CMK (cell line): Measurements from ENCODE around the gene KCNRG.
"Not testable (repeated sequence)": the region's sequence is repeated elsewhere in the genome, so short reads cannot be mapped to it uniquely, and the experiment has no call there.

Source experiments
- DNase-seq: peaks from one replicate; pipeline ENCODE4 v3.0.0-alpha.2; 2010; ENCODE audit warnings: low read depth

Gene KCNRG

GRCh38 chr13:50011461-50011860 is 3.8 kb upstream of the KCNRG start:
- DNase-seq: no peak

GRCh38 chr13:50012396-50013169 is 2.7 kb upstream of the KCNRG start:
- no peak for DNase-seq

- no peak for DNase-seq
Measured at GRCh38 chr13:50014386-50014785, 858 bp upstream of the KCNRG start.

GRCh38 chr13:50015750-50016149 is 506 bp downstream of the KCNRG start:
- no peak for DNase-seq

- DNase-seq: no peak
Measured at GRCh38 chr13:50016444-50016843, 1.2 kb downstream of the KCNRG start.

GRCh38 chr13:50017819-50018218 is 2.6 kb downstream of the KCNRG start:
- no peak for DNase-seq

- DNase-seq: no peak
Measured at GRCh38 chr13:50025436-50025835, 10.2 kb downstream of the KCNRG start.

GRCh38 chr13:50026788-50027473 is 11.7 kb downstream of the KCNRG start:
- no peak for DNase-seq

- no peak for DNase-seq
Measured at GRCh38 chr13:50030315-50030714, 15.1 kb downstream of the KCNRG start.

- no peak for DNase-seq
Measured at GRCh38 chr13:50033725-50034124, 18.5 kb downstream of the KCNRG start.

- DNase-seq: no peak
Measured at GRCh38 chr13:50037788-50038187, 22.5 kb downstream of the KCNRG start.

GRCh38 chr13:50038266-50038665 is 23.0 kb downstream of the KCNRG start:
- no peak for DNase-seq

GRCh38 chr13:50052478-50052877 is 37.2 kb downstream of the KCNRG start:
- no peak for DNase-seq

- DNase-seq: no peak
Measured at GRCh38 chr13:50053844-50054243, 38.6 kb downstream of the KCNRG start.

- no peak for DNase-seq
Measured at GRCh38 chr13:50055454-50055853, 40.2 kb downstream of the KCNRG start.

GRCh38 chr13:50060718-50061117 is 45.5 kb downstream of the KCNRG start:
- no peak for DNase-seq

GRCh38 chr13:50062336-50062735 is 47.1 kb downstream of the KCNRG start:
- DNase-seq: not testable (repeated sequence)

- DNase-seq: no peak
Measured at GRCh38 chr13:50065712-50066111, 50.5 kb downstream of the KCNRG start.

- DNase-seq: no peak
Measured at GRCh38 chr13:50068508-50068907, 53.3 kb downstream of the KCNRG start.

GRCh38 chr13:50069261-50069660 is 54.0 kb downstream of the KCNRG start:
- no peak for DNase-seq

- DNase-seq: no peak
Measured at GRCh38 chr13:50070186-50070585, 54.9 kb downstream of the KCNRG start.
